ENCODE data around the gene NMRK2. TPM values are rescaled to one million over a fixed set of nuclear protein-coding genes. Genes with fewer than 3 reads are reported as not detected.

Gene NMRK2
- total RNA-seq, 1 donor from 2014 or later = 4.0 TPM

DNA sequence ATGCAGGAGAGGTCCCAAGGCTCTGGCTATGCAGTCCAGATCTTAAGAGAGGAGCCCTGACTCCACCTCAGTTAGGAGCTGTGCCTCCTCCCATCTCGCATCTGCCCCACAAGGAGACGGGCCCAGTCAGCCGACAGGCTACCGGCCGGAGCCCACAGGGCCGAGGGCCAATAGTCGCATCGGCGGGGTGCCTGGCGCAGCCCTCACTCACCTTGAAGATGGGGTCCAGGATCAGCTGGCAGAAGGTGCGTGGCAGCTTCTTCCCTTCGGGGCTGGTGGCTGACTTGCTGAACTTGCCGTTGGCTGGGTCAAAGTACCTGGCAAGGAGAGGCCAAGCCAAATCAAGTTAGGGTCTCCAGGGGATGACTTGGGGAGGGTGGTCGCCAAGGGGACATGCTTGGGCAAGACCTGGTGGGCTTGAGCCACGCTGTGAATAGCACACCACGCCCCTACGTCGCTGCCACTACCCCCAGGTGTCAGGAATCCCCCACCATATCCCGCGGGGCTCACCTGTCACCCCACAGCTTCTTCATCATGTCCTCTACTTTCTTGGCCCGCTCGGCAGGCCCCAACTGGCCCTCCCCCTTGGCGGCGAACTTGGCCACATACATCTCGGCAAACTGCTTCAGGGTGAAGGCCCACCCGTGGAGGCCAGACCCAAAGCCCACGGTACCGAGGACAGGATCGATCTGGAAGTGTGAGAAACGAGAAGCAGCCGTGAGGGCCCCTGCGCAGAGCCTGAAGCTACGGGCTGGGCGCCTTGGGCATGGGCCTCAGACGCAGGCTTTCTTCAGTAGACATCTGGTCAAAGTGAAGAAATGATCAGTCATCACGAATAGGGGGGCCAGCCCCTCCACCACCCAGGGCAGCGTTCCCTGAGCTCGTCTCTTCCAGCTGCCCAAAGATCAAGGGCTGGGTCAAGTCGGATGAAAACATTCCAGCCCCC is 49.1 kb downstream of the NMRK2 start:
- peaks cover 5% of the 10 kb centered on the region for H3K27me3 Mint-ChIP-seq (ENCODE audit: unreplicated experiment)
- H3K4me1 Mint-ChIP-seq (ENCODE audit: low read depth, unreplicated experiment) = peaks cover 18% of the 10 kb centered on the region
- TF ChIP-seq CTCF (IDR thresholded peaks at IDR 0.05; ENCODE audit: partially characterized antibody, unreplicated experiment) = no peak
- no peak overlapping the region for H3K4me3 Mint-ChIP-seq (ENCODE audit: unreplicated experiment)
- peaks cover 19% of the 10 kb centered on the region for H3K9me3 Mint-ChIP-seq (ENCODE audit: unreplicated experiment)
- no peaks in the 10 kb centered on the region for H3K36me3 Mint-ChIP-seq (ENCODE audit: unreplicated experiment)
- H3K27ac Mint-ChIP-seq (ENCODE audit: unreplicated experiment) = peak overlapping the region; percentile 33
- DNase-seq = no peak

DNA sequence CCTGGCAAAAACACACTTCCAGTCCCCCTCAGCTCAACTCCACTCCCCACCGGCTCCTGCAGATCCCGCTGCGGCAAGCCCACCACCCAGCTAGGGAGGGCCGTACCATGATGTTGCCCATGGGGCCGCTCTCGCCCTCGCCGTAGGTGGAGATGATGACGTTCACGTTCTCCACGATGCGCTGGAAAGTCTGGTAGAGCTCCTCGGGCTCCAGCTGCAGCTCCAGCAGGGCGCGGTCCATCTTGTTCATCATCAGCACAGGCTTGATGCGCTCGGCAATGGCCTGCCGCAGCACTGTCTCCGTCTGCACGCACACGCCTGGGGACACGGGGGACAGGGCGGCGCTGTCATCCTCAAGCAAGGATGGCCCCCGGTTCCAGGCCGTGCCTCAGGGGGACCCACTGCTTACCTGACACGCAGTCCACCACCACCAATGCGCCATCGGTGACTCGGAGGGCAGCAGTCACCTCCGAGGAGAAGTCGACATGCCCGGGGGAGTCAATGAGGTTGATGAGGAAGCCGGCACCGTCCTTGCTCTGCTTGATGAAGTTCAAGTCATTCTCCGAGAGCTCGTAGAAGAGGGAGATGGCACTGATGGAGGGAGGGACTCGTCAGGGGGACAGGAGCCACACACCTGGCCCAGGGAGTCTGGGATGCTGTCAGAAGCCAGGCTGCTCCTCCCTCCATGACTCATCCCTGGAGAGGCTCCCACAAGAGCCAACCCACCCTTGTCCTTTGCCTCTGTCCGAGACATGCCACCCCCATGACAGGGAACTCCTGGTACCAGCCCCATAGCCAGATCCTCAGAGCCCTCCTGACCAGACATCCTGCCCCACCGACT is 50.1 kb downstream of the NMRK2 start:
- DNase-seq = no peak
- Mint-ChIP-seq H3K9me3 (ENCODE audit: unreplicated experiment) (peaks cover 19% of the 10 kb centered on the region), H3K36me3 (ENCODE audit: unreplicated experiment) (no peaks in the 10 kb centered on the region), H3K27ac (ENCODE audit: unreplicated experiment) (peak overlapping the region; percentile 77), H3K4me1 (ENCODE audit: low read depth, unreplicated experiment) (peaks cover 18% of the 10 kb centered on the region), H3K27me3 (ENCODE audit: unreplicated experiment) (peaks cover 5% of the 10 kb centered on the region), H3K4me3 (ENCODE audit: unreplicated experiment) (peak overlapping the region; percentile 98)
- TF ChIP-seq CTCF (IDR thresholded peaks at IDR 0.05; ENCODE audit: partially characterized antibody, unreplicated experiment) = no peak

- no peak for DNase-seq
- no peaks in the 10 kb centered on the region for H3K36me3 Mint-ChIP-seq (ENCODE audit: unreplicated experiment)
- H3K9me3 Mint-ChIP-seq (ENCODE audit: unreplicated experiment) = peaks cover 16% of the 10 kb centered on the region
- peak overlapping the region; percentile 77 for H3K27ac Mint-ChIP-seq (ENCODE audit: unreplicated experiment)
- peaks cover 5% of the 10 kb centered on the region for H3K27me3 Mint-ChIP-seq (ENCODE audit: unreplicated experiment)
- peak overlapping the region; percentile 98 for H3K4me3 Mint-ChIP-seq (ENCODE audit: unreplicated experiment)
- no peak for TF ChIP-seq CTCF (IDR thresholded peaks at IDR 0.05; ENCODE audit: partially characterized antibody, unreplicated experiment)
- peaks cover 18% of the 10 kb centered on the region for H3K4me1 Mint-ChIP-seq (ENCODE audit: low read depth, unreplicated experiment)
Observed at GRCh38 chr19:3983542-3983914, 50.7 kb downstream of the NMRK2 start.

- H3K27me3 Mint-ChIP-seq (ENCODE audit: unreplicated experiment) = peaks cover 5% of the 10 kb centered on the region
- H3K9me3 Mint-ChIP-seq (ENCODE audit: unreplicated experiment) = peaks cover 16% of the 10 kb centered on the region
- TF ChIP-seq CTCF (IDR thresholded peaks at IDR 0.05; ENCODE audit: partially characterized antibody, unreplicated experiment) = no peak
- no peaks in the 10 kb centered on the region for H3K36me3 Mint-ChIP-seq (ENCODE audit: unreplicated experiment)
- peak overlapping the region; percentile 93 for H3K27ac Mint-ChIP-seq (ENCODE audit: unreplicated experiment)
- peaks cover 18% of the 10 kb centered on the region for H3K4me1 Mint-ChIP-seq (ENCODE audit: low read depth, unreplicated experiment)
- H3K4me3 Mint-ChIP-seq (ENCODE audit: unreplicated experiment) = peak overlapping the region; percentile 98
- no peak for DNase-seq
Observed at GRCh38 chr19:3983936-3984583, 51.2 kb downstream of the NMRK2 start.
